Activated naive CD4-positive, alpha-beta T cell treated with anti-CD3 and anti-CD28 coated beads, Interleukin-2, amount 50 U/mL, for 72 hours (primary cell): Measurements from ENCODE around the gene ITGA8. TPM values are rescaled to one million over a fixed set of nuclear protein-coding genes. Genes with fewer than 3 reads are reported as not detected.
A peak's percentile ranks its signal among the peaks of the same experiment; 100 is the strongest.
"Not testable (repeated sequence)": the region's sequence is repeated elsewhere in the genome, so short reads cannot be mapped to it uniquely, and the experiment has no call there.

Source experiments
- ATAC-seq, 2 donors: fragments of 150-1000 bp; cut with Tn5 transposase; 2 replicates each; pipeline ENCODE4 v1.10.0; 2021; ENCODE audit warnings: mild to moderate bottlenecking in 2 of 2, moderate library complexity in 2 of 2
- DNase-seq, 2 donors: peaks; one replicate each; pipeline ENCODE4 v3.0.0; 2021 to 2022; ENCODE audit warnings: low spot score in 2 of 2
- H3K27ac Mint-ChIP-seq, 2 donors: one replicate each; pipeline ENCODE4 v1.8.0; 2022; ENCODE audit warnings: mild to moderate bottlenecking in 2 of 2, mixed read lengths in 2 of 2
- H3K36me3 Mint-ChIP-seq, 2 donors: one replicate each; pipeline ENCODE4 v1.8.0; 2022; ENCODE audit warnings: mixed read lengths in 2 of 2
- H3K9me3 Mint-ChIP-seq, 2 donors: one replicate each; pipeline ENCODE4 v1.8.0; 2022; ENCODE audit warnings: mixed read lengths in 2 of 2
- total RNA-seq, 2 donors: library from RNA; stranded (reverse); gene quantifications; one replicate each; pipeline ENCODE4 v1.2.3, GENCODE V29; 2022

Gene ITGA8
- total RNA-seq, 2 donors from 2014 or later = not detected

DNA sequence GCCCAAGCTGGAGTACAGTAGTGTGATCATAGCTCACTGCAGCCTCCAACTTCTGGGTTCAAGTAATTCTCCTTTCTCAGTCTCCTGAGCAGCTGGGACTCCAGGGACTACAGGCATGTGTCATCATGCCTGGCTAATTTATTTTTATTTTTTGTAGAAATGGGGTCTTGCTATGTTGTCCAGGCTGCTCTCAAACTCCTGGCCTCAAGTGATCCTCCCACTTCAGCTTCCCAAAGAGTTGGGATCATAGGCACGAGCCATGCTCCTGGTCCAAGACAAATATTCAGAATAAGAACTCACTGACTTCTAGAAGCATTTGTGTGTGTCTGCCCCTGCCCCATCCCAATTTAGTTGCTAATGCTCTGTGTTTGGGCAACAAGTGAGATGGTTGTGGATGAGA lies 151.8 kb downstream of the ITGA8 start:
- no peaks in the 10 kb centered on the region for H3K9me3 Mint-ChIP-seq
- ATAC-seq (no peak), DNase-seq (no peak)
- H3K27ac Mint-ChIP-seq = no peak overlapping the region
- H3K36me3 Mint-ChIP-seq = no peaks in the 10 kb centered on the region

- Mint-ChIP-seq H3K9me3 (peaks cover 0 to 3% of the 10 kb centered on the region in 2 donors), H3K27ac (no peak overlapping the region), H3K36me3 (no peaks in the 10 kb centered on the region)
- no peak for ATAC-seq
- DNase-seq = no peak
These were observed 156.5 kb downstream of the ITGA8 start for GRCh38 chr10:15563246-15563645.

GRCh38 chr10:15562578-15562977 lies 157.1 kb downstream of the ITGA8 start:
- Mint-ChIP-seq H3K9me3 (peaks cover 0 to 3% of the 10 kb centered on the region in 2 donors), H3K27ac (no peak overlapping the region)
- no peak for DNase-seq

DNA sequence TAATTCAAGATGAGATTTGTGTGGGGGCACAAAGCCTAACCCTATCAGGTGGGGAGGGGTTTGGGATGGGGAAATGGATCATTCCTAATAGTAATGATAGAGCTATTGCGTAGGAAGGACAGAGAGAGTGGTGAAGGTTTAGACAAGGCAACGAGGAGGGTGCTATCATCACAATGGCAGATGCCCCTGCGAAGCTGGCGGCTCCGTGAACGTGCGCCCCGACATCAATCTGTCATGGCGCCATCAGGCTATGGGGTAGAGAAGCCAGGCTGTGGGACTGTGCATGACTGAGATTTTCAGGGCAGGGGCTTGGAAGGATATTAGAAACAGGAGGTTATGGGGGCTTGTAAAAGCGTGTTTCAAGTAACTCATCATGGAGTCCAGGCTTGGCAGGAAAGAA lies 157.6 kb downstream of the ITGA8 start:
- ATAC-seq (no peak), DNase-seq (no peak)
- Mint-ChIP-seq H3K9me3 (peaks cover 0 to 3% of the 10 kb centered on the region in 2 donors), H3K27ac (peak overlapping the region in 1 of 2 donors; percentile 20), H3K36me3 (no peaks in the 10 kb centered on the region)

More at GRCh38 chr10:15562578-15562977, 157.1 kb downstream of the ITGA8 start:
- no peaks in the 10 kb centered on the region for H3K36me3 Mint-ChIP-seq
- no peak for ATAC-seq

- no peak for ATAC-seq
- H3K36me3 Mint-ChIP-seq = no peaks in the 10 kb centered on the region
- no peak for DNase-seq
- H3K27ac Mint-ChIP-seq = no peak overlapping the region
- H3K9me3 Mint-ChIP-seq = peaks cover 0 to 7% of the 10 kb centered on the region in 2 donors
These were observed 161.6 kb downstream of the ITGA8 start for GRCh38 chr10:15558136-15558535.

DNA sequence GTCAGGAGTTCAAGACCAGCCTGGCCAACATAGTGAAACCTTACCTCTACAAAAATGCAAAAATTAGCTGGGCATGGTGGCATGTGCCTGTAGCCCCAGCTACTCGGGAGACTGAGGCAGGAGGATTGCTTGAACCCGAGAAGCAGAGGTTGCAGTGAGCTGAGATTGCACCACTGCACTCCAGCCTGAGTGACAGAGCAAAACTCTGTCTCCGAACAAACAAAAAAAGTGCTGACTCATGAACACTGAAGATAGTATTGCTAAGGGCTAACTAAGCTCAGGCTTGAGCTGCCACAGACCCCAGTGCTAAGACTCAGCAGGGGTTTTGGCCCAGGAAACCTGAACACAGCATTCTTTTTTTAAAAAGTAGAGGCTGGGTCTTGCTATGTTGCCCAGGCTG lies 162.6 kb downstream of the ITGA8 start:
- not testable (repeated sequence) for H3K27ac Mint-ChIP-seq, H3K36me3 Mint-ChIP-seq, DNase-seq, ATAC-seq, H3K9me3 Mint-ChIP-seq

- Mint-ChIP-seq H3K36me3 (no peaks in the 10 kb centered on the region), H3K9me3 (peaks cover 4 to 6% of the 10 kb centered on the region in 2 donors), H3K27ac (no peak overlapping the region)
- no peak for ATAC-seq
- DNase-seq = no peak
These were observed 168.8 kb downstream of the ITGA8 start for GRCh38 chr10:15550950-15551349.

GRCh38 chr10:15548331-15548730 lies 171.4 kb downstream of the ITGA8 start:
- Mint-ChIP-seq H3K9me3 (peaks cover 5 to 11% of the 10 kb centered on the region in 2 donors), H3K27ac (no peak overlapping the region), H3K36me3 (no peaks in the 10 kb centered on the region)
- ATAC-seq (no peak), DNase-seq (no peak)

- Mint-ChIP-seq H3K36me3 (no peaks in the 10 kb centered on the region), H3K9me3 (peaks cover 5 to 11% of the 10 kb centered on the region in 2 donors), H3K27ac (no peak overlapping the region)
- ATAC-seq (no peak), DNase-seq (no peak)
These were observed 173.1 kb downstream of the ITGA8 start for GRCh38 chr10:15546606-15547005.

DNA sequence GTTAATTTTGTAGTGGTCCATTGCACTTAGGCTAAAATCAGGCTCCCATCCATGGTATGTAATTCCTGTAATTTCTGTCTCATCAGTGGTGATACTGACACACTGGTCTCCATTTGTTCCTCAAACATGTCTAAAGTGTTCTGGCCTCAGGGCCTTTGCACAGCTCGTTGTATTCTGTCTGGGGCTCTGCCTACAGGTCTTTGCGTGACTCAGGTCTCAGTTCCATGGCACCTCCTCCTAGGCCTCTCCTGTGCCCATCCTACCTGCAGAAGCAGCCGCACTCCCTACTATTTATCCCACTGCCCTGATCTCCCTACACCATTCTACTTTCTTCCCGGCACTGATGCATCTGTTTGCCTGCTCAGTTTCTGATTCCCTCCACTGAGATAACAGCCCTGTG lies 173.8 kb downstream of the ITGA8 start:
- no peak for DNase-seq
- H3K27ac Mint-ChIP-seq = no peak overlapping the region
- peaks cover 5 to 11% of the 10 kb centered on the region in 2 donors for H3K9me3 Mint-ChIP-seq
- H3K36me3 Mint-ChIP-seq = no peaks in the 10 kb centered on the region
- ATAC-seq = no peak

GRCh38 chr10:15545266-15545665 lies 174.5 kb downstream of the ITGA8 start:
- no peak for ATAC-seq

GRCh38 chr10:15543994-15544393 lies 175.7 kb downstream of the ITGA8 start:
- no peak for DNase-seq
- ATAC-seq = no peak
- peaks cover 5 to 11% of the 10 kb centered on the region in 2 donors for H3K9me3 Mint-ChIP-seq
- no peaks in the 10 kb centered on the region for H3K36me3 Mint-ChIP-seq
- no peak overlapping the region for H3K27ac Mint-ChIP-seq

More at GRCh38 chr10:15545266-15545665, 174.5 kb downstream of the ITGA8 start:
- H3K36me3 Mint-ChIP-seq = no peaks in the 10 kb centered on the region
- H3K9me3 Mint-ChIP-seq = peaks cover 5 to 11% of the 10 kb centered on the region in 2 donors
- no peak overlapping the region for H3K27ac Mint-ChIP-seq
- DNase-seq = no peak

DNA sequence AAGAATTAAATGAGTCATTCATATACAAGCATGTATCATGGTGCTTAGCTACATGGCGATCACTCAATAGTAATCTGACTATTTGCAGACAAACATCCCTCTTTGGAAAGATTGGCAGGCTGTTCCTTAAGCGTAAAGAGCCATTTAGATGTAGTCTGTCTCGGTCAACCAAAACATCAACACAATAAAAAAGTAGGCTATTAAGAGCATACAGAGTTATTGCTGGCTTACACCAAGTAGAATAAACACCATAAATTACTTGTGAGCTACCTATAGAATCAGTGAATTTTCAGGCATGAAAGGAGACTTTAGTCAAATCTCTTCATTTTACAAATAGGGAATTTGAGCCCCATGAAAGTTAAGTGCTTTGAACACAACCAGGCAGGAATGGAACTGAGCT lies 176.9 kb downstream of the ITGA8 start:
- Mint-ChIP-seq H3K36me3 (no peaks in the 10 kb centered on the region), H3K9me3 (peaks cover 5 to 11% of the 10 kb centered on the region in 2 donors), H3K27ac (no peak overlapping the region)
- ATAC-seq = no peak
- no peak for DNase-seq

DNA sequence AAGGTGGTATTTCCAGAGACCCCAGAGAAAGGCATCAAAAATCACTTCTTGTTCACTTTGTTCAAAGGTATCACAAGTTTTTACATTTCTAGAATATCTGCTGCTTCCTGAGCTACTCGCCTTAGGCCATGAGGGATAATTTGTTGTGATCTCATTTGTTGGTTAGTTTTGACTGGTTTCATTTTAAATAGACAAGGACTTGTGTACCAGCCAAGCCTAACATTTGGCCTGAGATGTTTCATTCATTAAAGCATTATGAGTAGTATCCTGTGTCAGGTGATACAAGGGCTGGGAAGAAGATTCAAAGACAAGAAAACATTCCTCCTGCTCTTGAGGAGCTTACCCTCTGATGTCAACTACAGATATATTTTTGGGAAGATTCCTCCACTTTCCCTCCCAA lies 178.3 kb downstream of the ITGA8 start:
- H3K9me3 Mint-ChIP-seq = peaks cover 5 to 10% of the 10 kb centered on the region in 2 donors
- H3K27ac Mint-ChIP-seq = no peak overlapping the region
- DNase-seq (no peak), ATAC-seq (no peak)
- no peaks in the 10 kb centered on the region for H3K36me3 Mint-ChIP-seq

- H3K36me3 Mint-ChIP-seq = no peaks in the 10 kb centered on the region
- no peak for ATAC-seq
- H3K27ac Mint-ChIP-seq = no peak overlapping the region
- H3K9me3 Mint-ChIP-seq = peaks cover 5% of the 10 kb centered on the region in 2 donors
- DNase-seq = no peak
These were observed 179.0 kb downstream of the ITGA8 start for GRCh38 chr10:15540727-15541126.

GRCh38 chr10:15539262-15539661 lies 180.5 kb downstream of the ITGA8 start:
- DNase-seq (no peak), ATAC-seq (no peak)
- H3K27ac Mint-ChIP-seq = no peak overlapping the region
- no peaks in the 10 kb centered on the region for H3K36me3 Mint-ChIP-seq
- peaks cover 5% of the 10 kb centered on the region in 2 donors for H3K9me3 Mint-ChIP-seq

- H3K36me3 Mint-ChIP-seq, H3K27ac Mint-ChIP-seq, DNase-seq, ATAC-seq, H3K9me3 Mint-ChIP-seq: not testable (repeated sequence)
These were observed 184.7 kb downstream of the ITGA8 start for GRCh38 chr10:15534928-15535538.

- Mint-ChIP-seq H3K36me3 (no peaks in the 10 kb centered on the region), H3K27ac (no peak overlapping the region), H3K9me3 (no peaks in the 10 kb centered on the region)
- DNase-seq = no peak
- no peak for ATAC-seq
These were observed 187.6 kb downstream of the ITGA8 start for GRCh38 chr10:15531927-15532722.
